ENCODE measurements around the gene PLTP.
"Not testable (repeated sequence)": the region's sequence is repeated elsewhere in the genome, so short reads cannot be mapped to it uniquely, and the experiment has no call there.

Gene PLTP

GRCh38 chr20:45911486-45912343 lies at the start of gene PLTP:
PLTP (minus strand) TSS chr20:45912155; CDS start chr20:45911452, 703 bp downstream.
- no peak for DNase-seq

GRCh38 chr20:45959956-45960630 lies 48.1 kb upstream of the PLTP start:
- DNase-seq = no peak

DNA sequence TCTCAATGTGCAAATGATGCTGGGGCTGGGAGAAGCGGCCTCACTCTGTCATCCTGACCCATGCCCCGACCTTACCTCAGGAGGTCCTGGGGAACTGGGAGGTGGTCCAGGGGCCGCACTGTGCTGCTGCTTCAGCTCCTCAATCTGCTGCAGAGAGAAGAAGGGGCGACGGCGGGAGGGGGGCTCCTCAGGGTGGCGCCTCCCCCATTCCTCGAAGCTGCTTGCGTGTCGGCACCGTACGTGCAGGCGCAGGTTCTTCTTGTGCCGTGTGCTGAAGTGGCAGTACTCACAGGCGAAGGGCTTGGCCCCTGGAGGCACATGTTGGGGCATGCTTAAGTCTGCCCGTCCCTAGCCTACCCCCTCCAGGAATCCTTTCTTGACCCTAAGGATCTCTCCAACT lies 47.2 kb upstream of the PLTP start:
- no peak for DNase-seq

GRCh38 chr20:45958593-45958992 lies 46.6 kb upstream of the PLTP start:
- no peak for DNase-seq

DNA sequence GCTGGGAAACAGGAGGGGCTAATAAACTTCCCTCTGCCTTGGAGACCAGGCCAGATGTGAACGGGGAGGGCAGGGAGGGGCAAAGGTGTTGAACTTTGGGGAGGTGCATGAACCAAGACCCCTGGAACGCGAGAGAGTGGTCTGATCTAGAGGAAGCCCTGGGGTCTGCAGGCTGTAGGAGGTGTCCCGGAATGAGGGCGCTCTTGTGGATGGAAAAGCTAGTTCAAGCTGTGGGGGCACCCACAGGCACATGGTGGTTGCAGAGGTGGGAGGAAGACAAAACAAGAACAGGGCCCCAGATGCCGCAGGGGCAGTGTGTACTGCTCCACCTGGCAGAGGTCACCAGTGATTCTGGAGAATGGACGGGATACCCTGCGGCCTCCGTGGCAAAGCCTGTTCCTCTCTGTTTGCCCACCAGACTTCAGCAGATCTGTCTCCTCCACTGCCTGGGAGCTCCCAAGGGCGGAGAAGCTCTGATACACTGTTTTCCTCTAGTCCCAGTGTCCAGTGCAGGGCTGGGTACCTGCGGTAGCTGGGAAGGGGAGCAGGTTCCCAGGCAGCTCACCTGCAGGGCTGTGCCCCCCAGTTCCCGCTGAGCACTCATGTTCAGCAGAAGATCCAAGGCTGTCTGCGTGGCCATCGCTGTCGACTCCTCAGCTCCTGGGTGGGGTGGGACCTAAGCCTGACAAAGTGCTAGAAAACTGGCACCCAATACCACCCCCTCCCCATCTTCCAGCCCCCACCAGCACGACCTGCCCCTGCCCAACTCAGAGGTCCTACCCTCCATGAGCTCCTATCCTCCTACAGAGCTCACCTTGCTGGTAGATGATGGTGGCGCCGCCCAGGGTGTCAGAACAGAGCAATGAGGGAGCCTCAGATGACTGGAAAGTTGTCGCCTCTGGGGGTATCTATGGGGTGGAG lies 45.3 kb upstream of the PLTP start:
- DNase-seq = no peak

DNA sequence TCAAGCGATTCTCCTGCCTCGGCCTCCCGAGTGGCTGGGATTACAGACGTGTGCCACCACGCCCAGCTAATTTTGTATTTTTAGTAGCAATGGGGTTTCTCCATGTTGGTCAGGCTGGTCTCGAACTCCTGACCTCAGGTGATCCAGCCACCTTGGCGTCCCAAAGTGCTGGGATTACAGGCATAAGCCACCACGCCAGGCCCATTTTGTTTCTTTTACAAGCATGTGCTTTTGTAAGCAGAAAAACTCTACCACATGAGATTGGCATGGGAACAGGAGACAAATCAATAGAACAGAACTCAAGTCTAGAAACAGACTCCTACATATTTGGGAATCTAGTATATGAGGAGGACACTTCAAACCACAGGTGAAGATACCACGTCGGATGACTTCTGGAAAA lies 44.4 kb upstream of the PLTP start:
- not testable (repeated sequence) for DNase-seq

DNA sequence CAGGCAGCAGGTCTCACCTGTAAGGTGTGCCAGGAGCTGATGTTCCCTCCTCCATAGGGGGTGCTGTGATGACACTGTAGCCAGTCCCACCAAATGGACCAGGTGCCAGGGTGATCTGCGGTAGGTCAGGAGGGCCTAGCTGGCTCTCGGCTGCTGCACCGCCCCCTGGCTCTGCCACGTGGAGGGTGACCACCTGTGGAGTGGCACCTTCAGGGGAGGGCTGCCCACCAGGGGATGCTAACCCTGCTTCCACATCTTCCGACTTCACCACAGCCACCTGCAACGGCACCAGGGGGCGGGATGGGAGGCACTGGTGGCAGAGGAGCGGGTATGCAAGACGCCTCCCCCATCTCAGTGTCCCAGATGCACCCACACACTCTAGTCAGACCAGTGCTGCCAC lies 41.7 kb upstream of the PLTP start:
- no peak for DNase-seq

GRCh38 chr20:45952861-45953260 lies 40.9 kb upstream of the PLTP start:
- no peak for DNase-seq

DNA sequence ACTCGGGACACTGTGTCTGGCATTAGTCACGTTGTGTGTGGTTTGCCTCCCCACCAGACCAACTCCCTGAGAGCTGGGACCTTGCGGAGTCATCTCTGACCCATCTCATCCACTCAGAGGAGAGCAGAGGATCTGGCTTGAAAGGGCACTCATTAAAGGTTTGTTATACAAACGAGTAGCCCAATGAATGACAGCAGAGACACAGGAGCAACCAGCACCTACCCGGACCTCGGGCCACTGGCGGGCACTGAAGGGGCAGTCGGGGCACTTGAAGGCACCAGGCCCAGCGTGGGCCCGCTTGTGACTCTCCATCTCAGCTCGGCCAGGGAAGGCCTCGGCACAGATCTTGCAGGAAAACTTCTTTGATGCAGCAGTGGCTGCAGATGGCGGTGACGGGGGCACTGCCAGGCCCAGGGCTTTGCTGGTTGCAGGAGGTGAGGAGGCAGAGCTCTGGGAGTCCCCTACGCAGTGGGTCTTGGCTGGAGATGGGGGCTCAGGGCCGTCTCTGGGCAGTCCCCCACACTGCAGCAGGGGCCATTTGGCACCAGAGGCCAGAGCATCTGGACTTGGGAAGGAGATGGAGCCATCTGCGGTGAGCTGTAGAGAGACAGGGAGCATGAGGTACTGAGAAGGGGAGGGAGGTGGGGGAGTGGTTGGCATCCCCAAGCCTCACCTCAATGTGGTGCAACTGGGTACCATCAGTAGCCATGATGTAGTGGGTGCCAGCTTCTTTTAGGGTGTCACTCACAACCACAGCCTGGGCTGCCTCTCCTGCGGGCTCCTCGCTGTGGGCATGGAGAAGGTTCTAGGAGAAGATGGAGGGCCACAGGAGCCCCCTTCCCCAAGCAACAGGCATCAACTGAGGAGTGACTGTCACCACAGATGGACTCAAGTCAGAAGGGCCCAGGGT lies 40.2 kb upstream of the PLTP start:
- no peak for DNase-seq

DNA sequence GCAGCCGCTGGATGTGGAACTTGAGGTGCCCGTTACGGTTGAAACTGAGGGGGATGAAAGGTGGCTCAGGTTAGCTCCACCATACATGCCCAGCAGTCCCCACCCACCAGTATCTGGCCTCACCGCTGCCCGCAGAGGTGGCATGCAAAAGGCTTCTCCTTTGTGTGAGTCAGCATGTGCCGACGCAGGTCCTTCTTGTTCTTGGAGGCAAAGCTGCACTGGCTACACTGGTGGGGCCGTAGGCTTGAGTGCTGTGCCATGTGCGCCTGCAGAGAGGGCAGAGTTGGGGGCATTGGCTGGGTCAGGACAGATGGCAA lies 38.3 kb upstream of the PLTP start:
- DNase-seq = no peak

DNA sequence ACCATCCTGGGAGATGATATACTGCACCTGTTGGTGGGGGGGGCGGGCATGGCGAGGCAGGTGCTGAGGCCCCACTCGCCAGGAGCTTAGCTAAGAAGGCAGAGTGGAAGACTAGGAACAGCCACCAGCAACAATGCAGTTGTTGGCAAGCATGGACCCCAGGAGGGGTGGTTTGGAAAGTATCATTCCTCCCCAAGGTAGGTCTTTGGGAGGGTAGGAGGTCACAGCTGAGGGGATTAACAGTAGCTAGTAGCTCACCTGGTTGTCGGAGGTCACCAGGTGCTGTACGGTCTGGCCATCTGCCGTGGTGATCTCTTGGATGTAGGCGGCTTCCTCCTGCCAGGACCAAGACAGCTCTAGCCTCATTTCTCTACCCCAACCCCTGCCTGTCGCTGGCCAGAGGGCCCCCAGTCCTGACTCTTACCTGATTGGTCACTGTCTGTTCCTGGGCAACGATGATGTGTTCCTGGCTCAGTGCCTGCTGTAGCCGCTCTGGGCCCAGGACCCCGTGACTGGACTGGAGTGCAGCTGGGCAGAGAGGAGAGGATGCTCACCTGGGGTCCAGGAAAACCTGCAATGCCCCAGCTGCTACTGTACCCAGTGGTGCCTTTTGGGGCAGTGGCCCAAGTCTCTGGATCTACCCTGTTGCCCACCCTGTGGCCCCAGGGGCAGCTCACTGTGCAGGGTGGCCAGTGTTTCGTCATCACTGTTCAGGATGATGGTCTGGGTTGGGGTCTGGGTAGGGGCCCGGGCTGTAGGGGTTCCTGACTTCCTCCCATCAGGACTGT lies 37.8 kb upstream of the PLTP start:
- no peak for DNase-seq

DNA sequence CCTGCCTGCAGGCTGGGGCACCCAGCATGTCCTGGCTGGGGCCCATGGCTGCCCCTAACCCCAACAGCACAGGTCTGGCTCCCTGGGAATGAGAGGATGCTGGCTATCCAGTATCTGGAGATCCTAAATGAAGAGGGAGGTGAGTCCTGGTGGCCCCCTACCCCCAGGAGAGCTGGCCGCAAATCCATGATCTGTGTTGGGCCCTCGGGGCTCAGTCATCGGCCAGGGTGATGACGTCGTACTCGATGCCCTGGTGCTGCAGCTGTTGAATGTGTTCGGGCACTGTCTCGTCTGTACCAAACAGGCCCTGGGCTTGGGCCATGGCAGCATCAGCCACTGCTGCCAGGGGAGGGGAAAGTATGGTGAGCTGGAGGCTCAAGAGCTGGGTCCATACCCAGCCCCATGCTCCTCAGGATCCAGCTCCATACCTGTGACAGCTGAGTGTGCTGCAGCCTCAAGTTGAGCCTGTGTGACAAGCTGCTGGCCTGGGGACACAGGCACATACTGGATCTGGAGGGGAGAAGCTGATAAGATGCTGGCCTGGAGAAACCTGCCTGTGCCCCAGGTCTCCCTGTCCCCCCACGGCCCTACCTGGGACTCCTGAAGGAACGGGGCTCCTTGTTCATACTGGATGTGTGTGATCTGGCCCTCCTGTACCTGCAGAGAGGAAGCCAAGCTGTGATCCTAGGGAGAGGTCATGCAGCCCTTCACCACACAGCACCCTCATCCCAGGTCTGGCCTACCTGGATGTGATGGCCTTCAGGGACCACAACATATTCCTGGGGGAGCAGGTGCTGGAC lies 37.0 kb upstream of the PLTP start:
- DNase-seq = no peak

- no peak for DNase-seq
These were observed 36.3 kb upstream of the PLTP start for GRCh38 chr20:45948261-45948733.

DNA sequence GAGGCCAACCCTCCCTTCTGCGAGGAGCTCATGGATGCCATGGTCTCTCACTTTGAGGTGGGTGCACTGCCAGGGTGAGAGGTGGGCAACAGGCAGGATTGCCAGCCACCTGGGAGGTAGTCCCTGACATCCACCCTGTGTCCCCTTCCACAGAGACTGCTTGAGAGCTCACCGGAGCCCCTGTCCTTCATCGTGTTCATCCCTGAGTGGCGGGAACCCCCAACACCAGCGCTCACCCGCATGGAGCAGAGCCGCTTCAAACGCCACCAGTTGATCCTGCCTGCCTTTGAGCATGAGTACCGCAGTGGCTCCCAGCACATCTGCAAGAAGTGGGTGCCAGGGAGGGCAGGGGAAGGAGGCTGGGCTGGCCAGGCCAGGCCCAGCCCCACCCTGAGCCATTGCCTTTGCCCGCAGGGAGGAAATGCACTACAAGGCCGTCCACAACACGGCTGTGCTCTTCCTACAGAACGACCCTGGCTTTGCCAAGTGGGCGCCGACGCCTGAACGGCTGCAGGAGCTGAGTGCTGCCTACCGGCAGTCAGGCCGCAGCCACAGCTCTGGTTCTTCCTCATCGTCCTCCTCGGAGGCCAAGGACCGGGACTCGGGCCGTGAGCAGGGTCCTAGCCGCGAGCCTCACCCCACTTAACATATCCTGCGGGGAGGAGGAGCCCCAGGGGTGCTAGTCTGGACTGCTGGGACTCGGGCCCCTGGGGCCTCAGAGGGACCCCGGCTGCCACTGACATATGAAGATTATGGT lies 35.3 kb upstream of the PLTP start:
- DNase-seq = no peak

DNA sequence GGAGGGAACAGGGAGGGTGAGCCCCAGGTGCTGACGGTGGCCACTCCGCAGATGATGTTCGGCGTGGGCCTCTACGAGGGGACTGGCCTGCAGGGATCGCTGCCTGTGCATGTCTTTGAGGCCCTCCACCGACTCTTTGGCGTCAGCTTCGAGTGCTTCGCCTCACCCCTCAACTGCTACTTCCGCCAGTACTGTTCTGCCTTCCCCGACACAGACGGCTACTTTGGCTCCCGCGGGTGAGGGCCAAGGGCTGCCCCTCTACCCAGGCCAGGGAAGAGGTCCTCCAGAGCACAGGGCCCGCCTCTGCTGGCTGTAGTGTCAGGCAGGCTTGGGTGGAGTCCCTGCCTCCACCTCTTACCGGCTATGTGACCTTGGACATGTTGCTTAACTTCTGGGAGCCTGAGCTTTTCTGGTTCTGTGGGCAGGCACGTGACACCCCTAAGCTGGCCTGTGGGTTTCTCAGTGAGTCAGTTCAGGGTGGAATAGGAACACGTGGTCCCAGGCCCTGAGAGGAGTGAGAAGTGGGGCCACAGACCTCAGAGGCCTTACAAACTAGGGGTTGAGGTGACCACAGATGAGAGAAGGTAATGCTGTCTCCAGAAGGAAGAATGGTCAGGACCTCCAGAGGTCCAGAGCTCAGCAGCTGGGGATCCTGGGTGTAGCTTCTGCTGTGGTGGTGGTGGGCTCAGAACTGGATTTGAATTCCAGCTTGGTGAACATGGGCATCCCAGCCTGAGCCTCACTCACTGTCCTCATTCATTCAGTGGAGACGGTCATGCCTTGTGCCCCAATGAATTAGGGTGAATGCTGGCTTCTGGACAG lies 34.4 kb upstream of the PLTP start:
- DNase-seq = no peak

DNA sequence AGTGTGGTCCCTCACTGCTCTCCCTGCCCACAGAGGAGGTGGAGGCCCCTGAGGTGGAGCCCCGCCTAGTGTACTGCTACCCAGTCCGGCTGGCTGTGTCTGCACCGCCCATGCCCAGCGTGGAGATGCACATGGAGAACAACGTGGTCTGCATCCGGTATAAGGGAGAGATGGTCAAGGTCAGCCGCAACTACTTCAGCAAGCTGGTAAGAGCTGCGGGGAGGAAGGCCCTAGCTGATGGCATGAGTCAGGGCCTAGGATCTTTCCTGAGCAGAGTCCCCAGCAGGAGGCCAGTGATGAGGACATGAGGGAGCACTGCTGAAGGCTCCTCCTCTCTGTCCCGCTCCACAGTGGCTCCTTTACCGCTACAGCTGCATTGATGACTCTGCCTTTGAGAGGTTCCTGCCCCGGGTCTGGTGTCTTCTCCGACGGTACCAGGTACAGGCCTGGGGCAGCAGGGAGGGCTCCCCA lies 33.8 kb upstream of the PLTP start:
- DNase-seq = no peak

DNA sequence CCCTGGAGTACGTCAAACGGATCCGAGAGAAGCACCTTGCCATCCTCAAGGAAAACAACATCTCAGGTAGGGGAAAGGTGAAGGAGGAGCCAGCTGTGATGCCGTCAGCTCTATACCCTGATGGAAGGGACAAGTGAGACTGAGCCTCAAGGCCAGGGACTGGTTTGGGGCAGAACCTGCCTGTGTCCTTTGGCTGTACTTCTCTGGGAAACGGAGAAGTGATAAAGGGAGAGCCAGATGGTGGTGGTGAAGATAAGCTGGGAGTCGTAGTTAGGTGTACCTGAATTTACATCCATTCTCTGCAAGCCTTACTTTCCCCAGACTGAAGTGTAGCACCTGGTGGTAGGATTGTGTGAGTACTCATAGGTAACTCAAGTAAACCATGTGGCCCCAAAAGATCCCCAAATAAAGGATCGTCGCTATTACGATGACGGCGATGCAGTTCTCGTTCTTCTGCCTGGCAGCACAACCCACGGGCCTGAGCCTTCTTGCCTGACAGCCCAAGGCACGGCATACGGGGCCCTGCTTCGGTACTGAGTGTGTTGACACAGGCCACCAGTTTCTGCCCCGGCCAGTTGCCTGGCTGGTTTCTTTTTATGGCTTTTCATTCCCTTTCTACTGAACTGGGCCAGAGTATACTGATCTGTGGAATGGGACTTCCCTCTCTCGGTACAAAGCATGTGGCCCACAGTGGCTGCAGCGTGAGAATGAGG lies 33.2 kb upstream of the PLTP start:
- DNase-seq = no peak

Measured in NCI-H2081 treated with DMSO at 0.1 percent for 48 hours (cell line).